Fibroblast of lung (primary cell): Measurements from ENCODE around the gene PRKX.

Experiments
- CTCF ChIP-seq, 2 donors: IDR thresholded peaks in 1 of 2; conservative IDR thresholded peaks in 1 of 2; 1 replicate in 1 of 2; 2 replicates in 1 of 2; pipeline ENCODE4 v1.5.1; 2011 to 2012; ENCODE audit warnings: low read length in 2 of 2, control low read depth in 1 of 2, inconsistent platforms in 1 of 2, low read depth in 1 of 2, mild to moderate bottlenecking in 1 of 2
- EZH2 ChIP-seq: IDR thresholded peaks from 2 replicates; pipeline ENCODE4 v1.5.1; 2012; ENCODE audit warnings: low read length, control low read depth, mild to moderate bottlenecking; ENCODE audit errors: missing control alignments

DNA sequence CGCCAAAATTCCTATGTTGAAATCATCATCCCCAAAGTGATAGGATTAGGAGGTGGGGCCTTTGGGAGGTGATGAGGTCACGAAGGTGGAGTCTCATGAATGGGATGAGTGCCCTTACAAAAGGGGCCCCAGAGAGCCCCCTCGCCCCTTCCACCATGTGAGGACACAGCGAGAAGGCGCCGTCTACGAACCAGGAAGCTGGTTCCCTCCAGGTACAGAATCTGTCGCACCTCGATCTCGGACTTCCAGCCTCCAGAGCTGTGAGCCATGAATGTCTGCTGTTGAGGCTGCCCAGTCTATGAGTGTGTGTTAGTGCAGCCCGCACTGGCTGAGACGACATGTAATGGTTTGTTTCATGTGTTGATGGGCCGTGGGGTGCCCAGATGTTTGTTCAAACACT, 60.3 kb downstream of the PRKX start:
- TF ChIP-seq CTCF (conservative IDR thresholded peaks at IDR 0.05 in 1 of 2, IDR thresholded peaks at IDR 0.05 in 1 of 2; ENCODE audit: low read depth in 1 of 2, low read length in 2 of 2) (no peak), EZH2 (no peak)
